ENCODE results near the gene SLC5A10.

GRCh38 chr17:18932360-18933055 is 19.5 kb upstream of the SLC5A10 start:
- TF ChIP-seq, protein P1, sequence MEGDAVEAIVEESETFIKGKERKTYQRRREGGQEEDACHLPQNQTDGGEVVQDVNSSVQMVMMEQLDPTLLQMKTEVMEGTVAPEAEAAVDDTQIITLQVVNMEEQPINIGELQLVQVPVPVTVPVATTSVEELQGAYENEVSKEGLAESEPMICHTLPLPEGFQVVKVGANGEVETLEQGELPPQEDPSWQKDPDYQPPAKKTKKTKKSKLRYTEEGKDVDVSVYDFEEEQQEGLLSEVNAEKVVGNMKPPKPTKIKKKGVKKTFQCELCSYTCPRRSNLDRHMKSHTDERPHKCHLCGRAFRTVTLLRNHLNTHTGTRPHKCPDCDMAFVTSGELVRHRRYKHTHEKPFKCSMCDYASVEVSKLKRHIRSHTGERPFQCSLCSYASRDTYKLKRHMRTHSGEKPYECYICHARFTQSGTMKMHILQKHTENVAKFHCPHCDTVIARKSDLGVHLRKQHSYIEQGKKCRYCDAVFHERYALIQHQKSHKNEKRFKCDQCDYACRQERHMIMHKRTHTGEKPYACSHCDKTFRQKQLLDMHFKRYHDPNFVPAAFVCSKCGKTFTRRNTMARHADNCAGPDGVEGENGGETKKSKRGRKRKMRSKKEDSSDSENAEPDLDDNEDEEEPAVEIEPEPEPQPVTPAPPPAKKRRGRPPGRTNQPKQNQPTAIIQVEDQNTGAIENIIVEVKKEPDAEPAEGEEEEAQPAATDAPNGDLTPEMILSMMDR (IDR thresholded peaks at IDR 0.05): no peak
- no peak for TF ChIP-seq POLR2A (IDR thresholded peaks at IDR 0.05)

Data from Peyer's patch (tissue), 4 donors.